Stimulated activated CD4-positive, alpha-beta T cell treated with anti-CD3 and anti-CD28 coated beads, TNF-alpha, amount 100 ng/mL, for 24 hours (primary cell): Measurements from ENCODE around the gene ANKS1A.
"Not testable (repeated sequence)": the region's sequence is repeated elsewhere in the genome, so short reads cannot be mapped to it uniquely, and the experiment has no call there.

Experiments used
- DNase-seq, 3 experiments: peaks; one replicate each; pipeline ENCODE4 v3.0.0-alpha.2; 2020; ENCODE audit warnings: low read depth in 3 of 3

The ANKS1A gene

GRCh38 chr6:34990971-34991560 is 102.0 kb downstream of the ANKS1A start:
- DNase-seq, result no peak

- DNase-seq, result no peak
Measured at GRCh38 chr6:34992376-34992775, 103.3 kb downstream of the ANKS1A start.

- no peak for DNase-seq
Measured at GRCh38 chr6:34993213-34993612, 104.2 kb downstream of the ANKS1A start.

- DNase-seq, result no peak
Measured at GRCh38 chr6:34994693-34995092, 105.6 kb downstream of the ANKS1A start.

GRCh38 chr6:34998417-34998816 is 109.4 kb downstream of the ANKS1A start:
- DNase-seq, result not testable (repeated sequence)

- not testable (repeated sequence) for DNase-seq
Measured at GRCh38 chr6:34999153-34999552, 110.1 kb downstream of the ANKS1A start.

- not testable (repeated sequence) for DNase-seq
Measured at GRCh38 chr6:34999962-35000361, 110.9 kb downstream of the ANKS1A start.

GRCh38 chr6:35001349-35001748 is 112.3 kb downstream of the ANKS1A start:
- DNase-seq, result not testable (repeated sequence)

GRCh38 chr6:35003886-35004530 is 115.0 kb downstream of the ANKS1A start:
- not testable (repeated sequence) for DNase-seq

GRCh38 chr6:35007016-35007415 is 118.0 kb downstream of the ANKS1A start:
- DNase-seq, result no peak

- no peak for DNase-seq
Measured at GRCh38 chr6:35008858-35009257, 119.8 kb downstream of the ANKS1A start.

- no peak for DNase-seq
Measured at GRCh38 chr6:35011096-35012041, 122.3 kb downstream of the ANKS1A start.

- DNase-seq, result no peak
Measured at GRCh38 chr6:35013701-35014100, 124.6 kb downstream of the ANKS1A start.

GRCh38 chr6:35014341-35014740 is 125.3 kb downstream of the ANKS1A start:
- no peak for DNase-seq

GRCh38 chr6:35014786-35015185 is 125.7 kb downstream of the ANKS1A start:
- DNase-seq, result no peak

- no peak for DNase-seq
Measured at GRCh38 chr6:35015476-35015875, 126.4 kb downstream of the ANKS1A start.

- DNase-seq, result no peak
Measured at GRCh38 chr6:35015996-35016395, 126.9 kb downstream of the ANKS1A start.

- DNase-seq, result no peak
Measured at GRCh38 chr6:35016502-35017321, 127.7 kb downstream of the ANKS1A start.

- no peak for DNase-seq
Measured at GRCh38 chr6:35017411-35018181, 128.5 kb downstream of the ANKS1A start.

- DNase-seq, result no peak
Measured at GRCh38 chr6:35018182-35018519, 129.1 kb downstream of the ANKS1A start.

GRCh38 chr6:35018746-35019145 is 129.7 kb downstream of the ANKS1A start:
- no peak for DNase-seq
